Skeletal muscle cell (primary cell): ENCODE results near the gene MSI2.
"Not testable (repeated sequence)": the region's sequence is repeated elsewhere in the genome, so short reads cannot be mapped to it uniquely, and the experiment has no call there.

Source experiments
- DNase-seq: peaks from one replicate; pipeline ENCODE4 v3.0.0-alpha.2; 2010; ENCODE audit warnings: low read depth
- H3K4me3 ChIP-seq: 2 replicates; pipeline ENCODE4 v1.5.1; 2011; ENCODE audit warnings: low read depth, mild to moderate bottlenecking, control low read depth, low read length, moderate library complexity

MSI2 gene

GRCh38 chr17:57255776-57256681 is at the start of gene MSI2:
Gene MSI2, plus strand, starts transcription at chr17:57256523. Its CDS starts 220 bp downstream, at chr17:57256743.
- peak within 1 kb of the TSS; percentile 64 for H3K4me3 ChIP-seq
- peak; percentile 59 for DNase-seq

- DNase-seq = no peak
- no peak overlapping the region for H3K4me3 ChIP-seq
These were observed 49.4 kb upstream of the MSI2 start for GRCh38 chr17:57206928-57207327.

- H3K4me3 ChIP-seq = no peak overlapping the region
- no peak for DNase-seq
These were observed 48.9 kb upstream of the MSI2 start for GRCh38 chr17:57207396-57207795.

- no peak overlapping the region for H3K4me3 ChIP-seq
- DNase-seq = no peak
These were observed 46.1 kb upstream of the MSI2 start for GRCh38 chr17:57210224-57210553.

- no peak for DNase-seq
- H3K4me3 ChIP-seq = no peak overlapping the region
These were observed 45.3 kb upstream of the MSI2 start for GRCh38 chr17:57210972-57211411.

GRCh38 chr17:57211543-57211942 is 44.8 kb upstream of the MSI2 start:
- H3K4me3 ChIP-seq = no peak overlapping the region
- DNase-seq = no peak

- H3K4me3 ChIP-seq = no peak overlapping the region
- DNase-seq = no peak
These were observed 43.0 kb upstream of the MSI2 start for GRCh38 chr17:57213180-57213825.

- H3K4me3 ChIP-seq = no peak overlapping the region
- no peak for DNase-seq
These were observed 41.0 kb upstream of the MSI2 start for GRCh38 chr17:57215317-57215716.

- H3K4me3 ChIP-seq = no peak overlapping the region
- no peak for DNase-seq
These were observed 34.7 kb upstream of the MSI2 start for GRCh38 chr17:57221366-57222350.

- H3K4me3 ChIP-seq, DNase-seq: not testable (repeated sequence)
These were observed 33.9 kb upstream of the MSI2 start for GRCh38 chr17:57222422-57222821.

- no peak for DNase-seq
- no peak overlapping the region for H3K4me3 ChIP-seq
These were observed 31.2 kb upstream of the MSI2 start for GRCh38 chr17:57225127-57225526.

- no peak overlapping the region for H3K4me3 ChIP-seq
- no peak for DNase-seq
These were observed 29.5 kb upstream of the MSI2 start for GRCh38 chr17:57226793-57227192.

- no peak for DNase-seq
- H3K4me3 ChIP-seq = no peak overlapping the region
These were observed 27.4 kb upstream of the MSI2 start for GRCh38 chr17:57228911-57229310.

- no peak for DNase-seq
- H3K4me3 ChIP-seq = no peak overlapping the region
These were observed 22.1 kb upstream of the MSI2 start for GRCh38 chr17:57234061-57234738.

GRCh38 chr17:57234739-57235092 is 21.6 kb upstream of the MSI2 start:
- no peak overlapping the region for H3K4me3 ChIP-seq
- DNase-seq = no peak

- DNase-seq = no peak
- H3K4me3 ChIP-seq = no peak overlapping the region
These were observed 21.2 kb upstream of the MSI2 start for GRCh38 chr17:57235124-57235523.

GRCh38 chr17:57236686-57237299 is 19.5 kb upstream of the MSI2 start:
- no peak for DNase-seq
- H3K4me3 ChIP-seq = no peak overlapping the region

GRCh38 chr17:57240648-57241047 is 15.7 kb upstream of the MSI2 start:
- no peak overlapping the region for H3K4me3 ChIP-seq

GRCh38 chr17:57242148-57242547 is 14.2 kb upstream of the MSI2 start:
- no peak overlapping the region for H3K4me3 ChIP-seq
- DNase-seq = no peak

More at GRCh38 chr17:57240648-57241047, 15.7 kb upstream of the MSI2 start:
- no peak for DNase-seq
